HG03571 (cell line): Measurements from ENCODE around the gene CPNE5.
"Not testable (repeated sequence)": the region's sequence is repeated elsewhere in the genome, so short reads cannot be mapped to it uniquely, and the experiment has no call there.

Experiments
- ATAC-seq: cut with Tn5 transposase; IDR thresholded peaks from one replicate; pipeline ENCODE4 v1.9.1; 2021; ENCODE audit not compliant: unreplicated experiment

CPNE5 gene

DNA sequence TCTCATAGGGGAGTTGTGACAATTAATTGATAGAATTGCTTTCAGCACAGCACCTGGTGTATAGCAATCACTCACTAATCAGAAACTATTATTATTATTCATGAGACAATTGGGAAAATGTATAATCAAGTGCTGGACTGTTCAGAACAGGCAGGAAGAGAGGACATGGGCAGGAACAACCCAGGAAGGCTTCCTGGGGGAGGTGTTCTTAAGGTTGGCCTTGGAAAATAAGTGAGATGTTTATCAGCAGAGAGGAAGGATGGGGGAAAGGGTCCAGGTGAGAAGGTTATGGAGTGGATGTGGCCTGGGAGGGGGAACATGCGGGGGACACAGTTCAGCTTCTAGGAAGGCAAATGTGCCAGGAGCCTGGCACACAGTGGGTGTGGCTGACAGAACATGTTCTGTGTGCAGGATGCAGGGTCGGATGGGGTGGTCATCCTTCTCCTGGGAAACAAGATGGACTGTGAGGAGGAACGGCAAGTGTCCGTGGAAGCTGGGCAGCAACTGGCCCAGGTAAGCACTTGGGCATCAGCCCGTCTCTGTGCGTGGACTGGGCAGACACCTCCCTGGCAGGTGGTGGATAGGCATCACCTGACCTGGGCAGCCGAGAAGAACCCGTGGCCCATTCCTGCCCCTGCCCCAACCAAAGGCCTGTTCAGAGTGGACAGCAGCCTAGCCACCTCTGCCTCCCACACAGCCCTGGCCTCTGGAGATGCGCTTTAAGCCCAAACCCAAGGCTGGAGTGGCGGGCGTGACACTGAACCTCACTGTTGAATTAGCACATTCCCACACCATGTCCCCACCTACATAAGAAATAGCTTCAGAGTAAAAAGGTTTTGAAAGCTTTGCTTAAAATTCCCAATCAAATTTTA lies 110.7 kb downstream of the CPNE5 start:
- ATAC-seq, result no peak

DNA sequence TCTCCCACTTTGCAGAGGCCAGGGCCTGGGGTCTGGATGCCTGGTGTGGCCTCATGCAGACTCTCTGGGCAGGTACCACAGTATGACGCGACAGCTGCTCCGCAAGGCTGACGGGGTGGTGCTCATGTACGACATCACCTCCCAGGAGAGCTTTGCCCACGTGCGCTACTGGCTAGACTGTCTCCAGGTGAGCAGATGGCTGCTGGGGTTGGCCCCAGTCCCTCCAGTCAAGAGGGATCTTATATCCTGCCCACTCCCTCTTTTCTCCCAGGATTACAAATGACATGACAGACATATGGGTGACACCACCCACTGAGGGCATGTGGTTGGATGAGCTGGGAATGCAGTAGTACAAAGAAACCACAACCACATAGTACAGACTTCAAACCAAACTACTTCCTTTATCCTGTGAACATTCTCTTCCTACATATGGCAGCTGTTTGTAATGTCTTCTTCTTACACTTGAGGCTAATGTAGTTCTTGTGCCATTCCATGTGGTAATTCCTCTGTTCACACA lies 111.7 kb downstream of the CPNE5 start:
- no peak for ATAC-seq

DNA sequence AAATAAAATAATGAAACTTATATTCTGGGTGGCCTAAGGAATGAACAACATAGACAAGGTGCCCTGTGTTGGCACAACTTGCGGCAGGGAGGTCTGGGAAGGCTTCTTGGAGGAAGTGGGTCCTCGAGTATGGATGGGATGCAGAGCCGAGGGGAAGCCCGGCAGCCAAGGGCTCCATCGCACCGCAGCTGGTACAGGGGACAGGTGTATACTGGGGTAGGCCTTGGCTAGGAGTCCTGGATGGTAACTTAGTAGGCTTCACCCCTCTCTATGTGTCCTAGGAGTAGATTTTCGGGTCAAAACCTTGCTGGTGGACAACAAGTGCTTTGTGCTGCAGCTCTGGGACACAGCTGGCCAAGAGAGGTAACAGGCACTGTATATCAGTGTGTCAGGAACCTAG lies 113.7 kb downstream of the CPNE5 start:
- no peak for ATAC-seq

DNA sequence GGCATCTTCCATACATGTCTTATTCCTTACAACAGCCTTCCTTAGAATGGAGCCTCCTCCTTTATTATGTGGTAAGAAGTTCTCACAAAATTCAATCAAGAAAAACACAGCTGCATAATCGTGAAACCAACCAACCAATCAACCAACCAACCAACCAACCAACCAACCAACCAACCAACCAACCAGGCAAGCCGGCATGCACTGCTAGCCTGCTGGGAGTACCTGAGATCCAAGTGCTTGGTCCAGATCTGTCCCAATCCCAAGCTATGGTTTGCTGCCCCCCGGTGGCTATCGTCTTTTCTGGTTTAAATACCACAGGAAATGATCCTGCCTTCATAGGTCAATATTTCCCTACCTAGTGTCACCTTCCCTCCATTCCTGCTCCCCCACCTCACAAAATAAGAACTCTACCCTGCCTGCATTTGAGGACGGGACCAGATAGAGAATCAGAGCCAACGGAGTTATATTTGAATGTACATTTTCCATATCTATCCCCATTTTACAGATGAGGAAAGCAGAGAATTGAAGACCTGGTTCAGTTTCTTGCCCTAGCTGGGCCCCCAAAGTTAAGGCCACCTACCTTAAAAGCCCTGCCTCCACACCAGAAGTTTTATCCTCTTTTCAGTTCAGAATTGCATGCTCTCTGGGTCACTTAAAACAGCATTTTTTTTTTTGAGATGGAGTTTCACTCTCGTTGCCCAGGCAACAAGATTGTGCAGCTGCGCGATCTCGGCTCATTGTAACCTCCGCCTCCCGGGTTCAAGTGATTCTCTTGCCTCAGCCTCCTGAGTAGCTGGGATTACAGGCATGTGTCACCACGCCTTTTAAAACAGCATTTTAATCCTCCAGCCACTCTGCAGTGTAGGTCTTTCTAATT lies 114.5 kb downstream of the CPNE5 start:
- no peak for ATAC-seq

DNA sequence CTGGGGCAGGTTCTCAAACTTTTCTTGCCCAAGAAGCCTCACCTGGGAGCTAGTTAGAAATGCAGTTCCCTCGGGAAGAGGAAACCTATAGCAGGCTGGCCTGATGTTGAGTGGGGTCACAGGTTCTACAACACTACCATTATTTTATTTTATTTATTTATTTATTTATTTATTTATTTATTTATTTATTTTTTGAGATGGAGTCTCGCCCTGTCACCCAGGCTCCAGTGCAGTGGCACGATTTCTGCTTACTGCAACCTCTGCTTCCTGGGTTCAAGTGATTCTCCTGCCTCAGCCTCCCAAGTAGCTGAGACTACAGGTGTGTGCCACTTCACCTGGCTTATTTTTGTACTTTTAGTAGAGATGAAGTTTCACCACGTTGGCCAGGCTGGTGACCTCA lies 115.3 kb downstream of the CPNE5 start:
- ATAC-seq, result not testable (repeated sequence)

DNA sequence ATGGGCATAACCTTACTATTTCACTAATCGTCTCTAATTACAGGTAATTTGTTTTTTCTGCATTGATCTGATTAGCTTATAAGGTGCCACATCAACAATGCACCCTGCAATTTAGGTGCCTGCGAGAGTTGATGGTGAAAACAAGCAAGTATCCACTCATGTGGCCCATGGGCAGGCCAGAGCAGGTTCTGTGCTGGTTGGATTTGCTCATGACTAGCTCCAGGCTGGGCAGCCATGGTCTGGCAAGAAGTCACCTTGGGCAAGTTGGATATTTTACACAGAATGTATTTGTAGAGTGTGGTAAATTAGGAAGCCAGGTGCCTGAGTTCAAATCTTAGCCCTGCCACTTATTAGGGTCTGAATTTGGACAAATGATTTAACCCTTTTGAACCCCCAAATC lies 116.4 kb downstream of the CPNE5 start:
- no peak for ATAC-seq

DNA sequence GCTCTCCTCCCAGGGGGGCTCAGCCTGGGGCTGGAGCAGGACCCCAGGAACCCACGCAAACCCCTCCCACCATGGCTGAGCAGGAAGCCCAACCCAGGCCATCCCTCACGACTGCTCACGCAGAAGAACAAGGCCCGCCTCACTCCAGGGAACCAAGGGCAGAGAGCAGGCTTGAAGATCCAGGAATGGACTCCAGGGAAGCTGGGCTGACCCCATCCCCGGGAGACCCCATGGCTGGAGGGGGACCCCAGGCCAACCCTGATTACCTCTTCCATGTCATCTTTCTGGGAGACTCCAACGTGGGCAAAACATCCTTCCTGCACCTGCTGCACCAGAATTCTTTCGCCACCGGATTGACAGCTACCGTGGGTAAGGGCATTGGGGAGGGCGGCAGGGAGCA lies 116.9 kb downstream of the CPNE5 start:
- ATAC-seq, result no peak

DNA sequence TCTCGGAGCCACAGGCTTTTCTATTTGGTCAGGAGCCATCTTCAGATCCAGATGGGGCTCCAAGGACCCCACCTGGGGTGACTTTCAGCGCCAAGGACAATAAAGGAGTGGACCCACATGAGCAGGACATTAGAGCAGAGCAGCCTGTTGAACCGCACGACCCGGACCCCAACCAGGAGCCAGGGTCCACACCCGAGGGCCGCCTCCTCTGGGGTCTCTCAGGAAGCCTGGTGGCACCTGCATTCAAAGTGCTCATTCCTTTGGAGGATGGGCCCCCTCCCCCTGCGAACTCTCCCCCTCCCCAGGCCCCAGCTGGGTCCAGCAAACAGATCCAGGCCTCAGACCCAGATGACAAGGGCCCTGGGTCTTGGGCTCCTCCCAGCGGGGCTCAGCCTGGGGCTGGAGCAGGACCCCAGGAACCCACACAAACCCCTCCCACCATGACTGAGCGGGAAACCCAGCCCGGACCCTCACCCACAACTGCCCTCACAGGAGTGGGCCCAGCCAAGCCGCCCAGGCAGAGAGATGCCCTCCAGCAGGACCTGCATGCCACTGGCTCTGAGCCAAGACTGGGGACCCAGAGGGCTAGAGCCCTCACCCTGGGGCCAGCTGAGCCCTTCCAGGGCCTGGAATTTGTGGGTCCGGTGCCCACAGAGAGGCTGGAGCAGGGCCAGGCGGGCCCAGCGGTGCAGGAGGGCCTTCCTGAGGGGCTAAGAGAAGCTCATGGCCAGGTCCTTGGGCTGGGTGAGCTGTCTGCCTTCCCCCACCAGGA lies 117.7 kb downstream of the CPNE5 start:
- ATAC-seq, result no peak

DNA sequence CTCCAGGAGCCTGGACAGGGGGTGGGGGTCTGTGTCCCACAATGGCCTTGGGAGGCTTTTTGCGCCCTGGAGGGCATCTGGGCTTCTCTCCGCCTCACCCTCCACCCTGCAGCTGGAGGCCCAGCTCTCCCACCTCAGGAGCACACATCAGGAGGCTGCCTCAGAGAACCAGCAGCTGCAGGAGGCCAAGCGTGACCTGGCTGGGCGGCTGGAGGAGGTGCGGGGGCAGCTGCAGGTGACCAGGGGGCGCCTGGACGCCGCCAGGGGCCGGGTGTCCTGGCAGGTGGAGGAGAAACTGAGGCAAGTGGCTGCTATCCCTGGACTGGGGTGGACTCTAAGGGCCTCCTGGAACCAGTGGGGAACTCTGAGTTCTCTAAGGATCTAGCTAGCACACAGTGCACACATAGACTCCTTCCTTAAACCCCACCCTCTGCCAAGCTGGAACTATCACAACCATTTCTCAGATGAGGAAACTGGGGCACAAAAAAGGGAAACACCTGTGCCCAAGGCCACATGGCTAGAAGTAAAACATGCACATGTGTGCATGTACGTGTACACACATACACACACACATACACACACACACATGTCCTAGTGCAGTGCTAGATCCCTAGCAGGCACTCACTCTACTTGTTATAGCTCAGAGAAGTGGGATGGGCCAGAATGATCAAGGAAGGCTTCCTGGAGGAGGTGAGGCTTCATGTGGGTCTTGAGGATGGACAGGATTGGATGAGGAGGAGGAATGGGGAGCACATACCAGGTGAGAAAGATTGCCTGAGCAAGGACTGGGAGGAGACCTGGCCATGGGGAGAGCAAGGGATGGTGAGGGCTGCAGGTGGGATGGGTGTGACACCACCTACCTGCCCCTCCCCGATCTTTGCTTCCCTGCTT lies 118.7 kb downstream of the CPNE5 start:
- no peak for ATAC-seq

DNA sequence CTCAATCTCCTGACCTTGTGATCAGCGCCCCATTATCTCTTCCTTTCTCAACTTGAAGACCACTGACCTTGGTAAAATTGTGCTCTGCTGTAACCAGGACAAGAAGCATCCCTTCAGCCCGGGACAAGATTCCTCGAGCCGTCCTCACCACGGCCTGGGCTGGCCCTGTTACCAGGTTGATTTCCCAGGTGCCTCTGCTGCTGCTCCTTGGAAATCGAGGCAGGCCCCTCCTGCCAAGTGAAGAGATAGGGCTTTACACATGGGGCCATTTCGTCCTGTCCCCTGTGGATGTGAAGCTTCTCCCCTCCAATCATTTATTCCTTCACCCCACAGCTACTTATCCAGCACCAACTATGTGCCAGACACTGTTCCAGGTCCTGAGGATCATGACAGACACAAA lies 120.1 kb downstream of the CPNE5 start:
- ATAC-seq, result no peak

DNA sequence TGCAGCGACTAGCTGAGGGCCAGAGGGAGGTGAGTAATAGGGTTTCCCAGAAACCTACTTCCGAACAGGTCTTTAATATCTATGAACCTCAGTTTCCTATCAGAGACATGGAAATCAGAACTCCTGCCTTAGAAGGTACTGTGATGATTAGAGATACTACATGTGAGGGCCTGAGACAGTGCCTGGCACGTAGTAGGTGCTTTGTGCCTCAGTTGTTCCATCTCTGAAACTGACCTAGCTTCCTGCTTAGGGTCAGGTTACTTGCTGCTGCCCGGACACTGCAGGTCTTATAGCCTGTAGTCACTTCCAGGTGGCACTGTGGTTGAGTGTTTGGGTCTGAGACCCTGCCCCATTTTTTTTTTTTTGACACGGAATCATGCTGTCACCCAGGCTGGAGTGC lies 120.7 kb downstream of the CPNE5 start:
- ATAC-seq, result no peak

DNA sequence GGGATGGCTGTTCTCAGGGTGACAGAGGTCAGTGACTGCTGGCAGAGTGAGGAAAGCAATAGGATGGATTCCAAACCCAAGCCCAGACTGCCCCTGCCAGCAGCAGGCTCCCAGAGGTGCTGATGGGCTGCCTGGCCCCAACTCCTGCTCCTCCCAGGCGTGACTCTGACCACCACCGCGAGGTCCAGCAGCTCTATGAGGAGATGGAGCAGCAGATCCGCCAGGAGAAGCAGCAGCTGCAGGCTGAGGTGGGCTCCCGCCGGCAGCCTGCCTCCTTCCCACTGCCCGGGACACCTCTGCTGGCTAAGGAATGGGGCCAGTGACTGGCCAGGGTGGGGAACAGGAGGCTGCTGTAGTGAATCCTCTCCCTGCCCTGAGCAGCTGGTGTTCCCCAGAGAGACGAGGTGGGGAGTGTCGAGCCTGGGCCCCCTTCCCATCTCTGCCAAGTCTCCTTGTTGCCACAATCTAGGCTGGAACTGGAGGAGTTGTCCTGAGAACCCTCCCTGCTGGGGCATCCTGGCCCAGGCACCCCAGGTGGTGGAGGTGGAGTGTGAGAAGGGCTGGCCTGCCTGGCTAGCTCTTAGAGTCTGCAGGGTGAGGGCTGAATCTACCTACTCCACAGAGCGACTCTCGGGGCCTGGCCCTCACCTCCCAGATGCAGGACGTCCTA lies 121.2 kb downstream of the CPNE5 start:
- ATAC-seq, result no peak

DNA sequence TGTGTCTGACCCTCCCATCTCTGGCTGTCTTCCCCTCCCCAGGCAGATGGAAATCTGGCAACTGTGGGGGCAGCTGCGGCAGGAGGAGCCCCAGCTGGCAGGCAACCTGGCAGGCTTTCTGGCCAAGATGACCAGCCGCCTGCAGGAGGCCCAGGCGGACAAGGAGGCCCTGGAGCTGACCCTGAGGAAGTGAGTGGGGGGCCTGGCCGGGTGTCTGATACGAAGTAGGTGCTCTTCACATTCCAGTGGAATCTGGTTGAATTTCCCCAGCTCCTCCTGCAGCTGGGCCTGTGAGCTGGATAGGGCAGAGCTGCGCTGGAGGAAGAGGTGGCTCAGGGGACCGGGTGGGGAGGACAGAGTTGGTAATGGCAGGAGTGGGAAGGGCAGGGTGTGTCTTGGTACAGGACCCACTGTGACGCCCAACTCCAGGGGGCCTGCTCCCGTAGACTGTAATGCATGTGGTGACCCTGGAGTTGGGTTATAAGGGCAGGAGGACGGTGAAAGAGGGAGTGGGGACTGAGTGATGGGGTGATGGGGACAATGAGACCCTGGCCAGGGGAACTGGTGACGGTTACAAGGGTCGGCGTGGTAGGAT lies 121.9 kb downstream of the CPNE5 start:
- no peak for ATAC-seq

DNA sequence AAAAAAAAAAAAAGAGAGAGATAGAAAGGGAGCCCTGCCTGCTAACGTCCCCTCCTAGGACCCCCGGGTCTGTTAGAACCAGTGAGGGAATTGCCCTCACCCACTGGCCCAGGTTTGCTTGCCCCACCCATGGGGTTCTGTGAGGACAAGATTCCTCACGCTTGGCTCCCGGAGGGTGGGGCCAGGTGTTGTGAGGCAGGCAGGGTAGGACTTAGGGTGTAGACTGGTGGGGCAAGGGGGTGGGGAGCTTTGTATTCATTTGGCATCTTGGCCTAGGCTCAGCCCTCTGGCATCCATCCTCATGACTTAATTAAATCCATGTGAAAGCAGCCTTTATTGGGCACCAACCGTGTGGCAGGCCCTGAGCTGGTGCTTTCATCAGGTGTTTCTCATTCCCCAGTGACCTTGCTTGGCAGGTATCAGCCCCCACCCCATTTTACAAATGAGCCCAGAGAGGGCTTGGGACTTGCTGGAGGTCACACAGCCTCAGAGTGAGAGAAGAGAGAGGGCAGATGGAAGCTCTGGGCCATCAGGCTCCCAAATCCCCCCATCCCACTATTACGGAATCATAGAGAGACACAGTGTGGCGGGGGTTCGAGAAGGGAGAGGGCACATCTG lies 122.7 kb downstream of the CPNE5 start:
- no peak for ATAC-seq

DNA sequence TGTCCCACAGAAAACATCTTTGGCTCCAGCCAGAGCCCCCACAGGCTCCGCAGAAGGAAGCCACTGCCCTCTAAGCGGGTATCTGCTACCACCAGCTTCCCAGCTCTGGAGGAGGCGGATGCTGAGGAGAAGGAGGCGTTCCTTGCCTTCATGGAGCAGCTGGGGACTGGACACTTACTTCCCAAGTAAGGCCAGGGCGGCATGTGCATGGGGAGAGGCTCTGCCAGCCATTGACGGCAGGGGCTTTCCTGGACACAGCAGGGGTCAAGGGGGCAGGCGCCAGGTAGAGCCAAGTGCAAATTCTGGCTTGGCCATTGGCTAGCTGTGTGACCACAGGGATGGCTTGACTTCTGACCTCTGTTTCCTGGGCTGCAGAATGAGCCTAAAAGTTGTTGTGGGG lies 123.8 kb downstream of the CPNE5 start:
- no peak for ATAC-seq

DNA sequence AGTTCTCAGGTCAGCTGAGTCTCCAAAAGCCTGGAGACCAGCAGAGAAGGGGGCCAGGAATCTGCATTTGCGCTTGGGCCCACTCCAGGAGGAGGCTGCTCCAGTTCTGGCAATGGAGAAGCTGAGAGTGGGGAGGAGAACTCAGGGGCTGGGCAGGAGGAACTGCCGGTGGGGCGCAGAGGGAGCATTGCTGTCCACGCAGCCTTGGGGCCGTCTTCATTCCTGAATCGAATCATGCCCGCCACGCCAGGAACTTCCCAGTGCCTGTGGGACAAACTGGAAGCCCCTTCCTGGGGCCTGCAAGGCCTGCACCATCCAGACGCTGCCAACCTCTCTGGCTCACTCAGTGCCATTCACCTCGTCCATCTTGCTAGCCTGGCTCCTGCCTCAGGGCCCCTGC lies 124.7 kb downstream of the CPNE5 start:
- ATAC-seq, result no peak

DNA sequence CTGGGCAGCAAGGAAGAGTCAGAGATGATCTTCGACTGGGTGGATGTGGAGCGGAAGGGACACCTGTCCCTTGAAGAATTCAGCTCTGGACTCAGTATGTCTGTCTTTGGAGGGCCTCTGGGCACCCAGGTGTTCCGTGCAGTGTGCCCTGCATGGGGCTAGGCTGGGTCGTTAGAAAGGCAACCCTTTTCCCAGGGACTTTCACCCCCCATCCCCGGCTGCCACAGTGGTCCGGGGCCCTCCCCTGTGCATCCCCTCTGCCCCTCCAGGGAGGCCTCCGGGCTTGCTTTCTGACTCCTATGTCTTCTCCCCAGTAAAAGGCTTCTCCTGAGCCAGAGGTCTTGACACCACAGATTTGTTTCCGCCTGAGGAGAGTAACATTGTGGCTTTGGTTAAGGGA lies 125.4 kb downstream of the CPNE5 start:
- no peak for ATAC-seq

DNA sequence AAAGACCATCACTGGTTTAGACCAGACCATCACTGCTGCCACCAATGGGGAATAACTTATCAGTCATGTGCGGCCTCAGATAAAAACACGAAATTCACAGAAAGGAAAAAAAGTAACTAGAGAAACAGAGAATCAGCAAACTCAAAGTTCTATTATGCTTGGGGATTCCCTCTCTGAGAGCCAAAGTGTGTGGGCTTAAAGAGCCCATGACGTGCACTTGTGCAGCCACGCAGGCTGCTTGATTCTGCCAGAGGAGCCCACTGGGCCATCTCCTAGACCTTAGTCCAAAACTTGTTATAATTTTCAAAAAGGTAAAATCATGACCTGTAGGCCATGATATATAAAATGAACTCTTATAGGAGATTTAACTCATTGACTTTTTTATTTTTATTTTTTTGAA lies 126.4 kb downstream of the CPNE5 start:
- ATAC-seq, result no peak

DNA sequence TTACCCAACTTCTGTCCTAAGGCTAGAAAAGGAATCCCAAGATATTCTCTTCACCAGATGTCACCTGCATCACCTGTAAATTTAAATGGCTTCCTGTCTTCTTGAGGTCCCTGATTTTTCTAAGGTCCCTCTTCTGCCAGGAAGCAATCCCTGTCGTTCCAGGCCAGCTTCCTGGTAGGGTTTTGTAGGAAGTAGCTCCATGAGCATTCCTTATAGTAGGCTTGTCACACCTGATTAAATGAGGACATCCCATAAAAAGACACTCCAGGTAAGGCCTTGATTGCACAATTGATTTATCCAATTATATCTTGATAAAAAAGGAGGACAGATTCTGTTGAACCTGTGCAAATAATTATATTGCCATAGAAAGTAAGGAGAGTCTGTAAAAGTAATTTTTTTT lies 132.9 kb downstream of the CPNE5 start:
- ATAC-seq, result no peak
